ENCODE measurements around the gene UNC119B.

UNC119B gene

GRCh38 chr12:120674097-120674636 is 36.1 kb upstream of the UNC119B start:
- peaks cover 18% of the 10 kb centered on the region for H3K4me1 ChIP-seq (ENCODE audit: control insufficient read depth, insufficient read depth, low read length, unreplicated experiment)
- H3K27ac ChIP-seq (ENCODE audit: low read depth, low read length), result no peak overlapping the region
- H3K36me3 ChIP-seq (ENCODE audit: insufficient read depth, low read length), result no peaks in the 10 kb centered on the region
- no peak overlapping the region for H3K4me3 ChIP-seq (ENCODE audit: low read depth, low read length)
- H2AFZ ChIP-seq (ENCODE audit: low read length, unreplicated experiment), result no peak overlapping the region
- H3K27me3 ChIP-seq (ENCODE audit: insufficient read depth, low read length), result no peaks in the 10 kb centered on the region
- no peaks in the 10 kb centered on the region for H3K79me2 ChIP-seq (ENCODE audit: control insufficient read depth, insufficient read depth, low read length, unreplicated experiment)

- H3K36me3 ChIP-seq (ENCODE audit: insufficient read depth, low read length), result no peaks in the 10 kb centered on the region
- peaks cover 13% of the 10 kb centered on the region for H3K4me1 ChIP-seq (ENCODE audit: control insufficient read depth, insufficient read depth, low read length, unreplicated experiment)
- no peaks in the 10 kb centered on the region for H3K79me2 ChIP-seq (ENCODE audit: control insufficient read depth, insufficient read depth, low read length, unreplicated experiment)
- no peak overlapping the region for H2AFZ ChIP-seq (ENCODE audit: low read length, unreplicated experiment)
- H3K4me3 ChIP-seq (ENCODE audit: low read depth, low read length), result no peak overlapping the region
- no peaks in the 10 kb centered on the region for H3K27me3 ChIP-seq (ENCODE audit: insufficient read depth, low read length)
- H3K27ac ChIP-seq (ENCODE audit: low read depth, low read length), result peak overlapping the region; percentile 7; the same call in 1 of the 2 replicates
These were observed 32.3 kb upstream of the UNC119B start for GRCh38 chr12:120677765-120678473.

GRCh38 chr12:120678572-120678971 is 31.7 kb upstream of the UNC119B start:
- Histone ChIP-seq H2AFZ (ENCODE audit: low read length, unreplicated experiment) (no peak overlapping the region), H3K4me3 (ENCODE audit: low read depth, low read length) (no peak overlapping the region), H3K79me2 (ENCODE audit: control insufficient read depth, insufficient read depth, low read length, unreplicated experiment) (no peaks in the 10 kb centered on the region), H3K4me1 (ENCODE audit: control insufficient read depth, insufficient read depth, low read length, unreplicated experiment) (peaks cover 13% of the 10 kb centered on the region), H3K36me3 (ENCODE audit: insufficient read depth, low read length) (no peaks in the 10 kb centered on the region), H3K27ac (ENCODE audit: low read depth, low read length) (peak overlapping the region; percentile 7; the same call in 1 of the 2 replicates), H3K27me3 (ENCODE audit: insufficient read depth, low read length) (no peaks in the 10 kb centered on the region)

GRCh38 chr12:120680165-120680738 is 30.0 kb upstream of the UNC119B start:
- no peaks in the 10 kb centered on the region for H3K27me3 ChIP-seq (ENCODE audit: insufficient read depth, low read length)
- H3K36me3 ChIP-seq (ENCODE audit: insufficient read depth, low read length), result no peaks in the 10 kb centered on the region
- no peak overlapping the region for H3K4me3 ChIP-seq (ENCODE audit: low read depth, low read length)
- H3K27ac ChIP-seq (ENCODE audit: low read depth, low read length), result no peak overlapping the region
- no peak overlapping the region for H2AFZ ChIP-seq (ENCODE audit: low read length, unreplicated experiment)
- H3K4me1 ChIP-seq (ENCODE audit: control insufficient read depth, insufficient read depth, low read length, unreplicated experiment), result peaks cover 22% of the 10 kb centered on the region
- H3K79me2 ChIP-seq (ENCODE audit: control insufficient read depth, insufficient read depth, low read length, unreplicated experiment), result no peaks in the 10 kb centered on the region

GRCh38 chr12:120684523-120684932 is 25.7 kb upstream of the UNC119B start:
- H3K36me3 ChIP-seq (ENCODE audit: insufficient read depth, low read length), result no peaks in the 10 kb centered on the region
- H3K27ac ChIP-seq (ENCODE audit: low read depth, low read length), result peak overlapping the region; percentile 84
- peaks cover 25% of the 10 kb centered on the region for H3K79me2 ChIP-seq (ENCODE audit: control insufficient read depth, insufficient read depth, low read length, unreplicated experiment)
- H3K4me3 ChIP-seq (ENCODE audit: low read depth, low read length), result no peak overlapping the region
- H2AFZ ChIP-seq (ENCODE audit: low read length, unreplicated experiment), result peak overlapping the region; percentile 21
- H3K4me1 ChIP-seq (ENCODE audit: control insufficient read depth, insufficient read depth, low read length, unreplicated experiment), result peaks cover 25% of the 10 kb centered on the region
- H3K27me3 ChIP-seq (ENCODE audit: insufficient read depth, low read length), result no peaks in the 10 kb centered on the region

- Histone ChIP-seq H2AFZ (ENCODE audit: low read length, unreplicated experiment) (no peak overlapping the region), H3K36me3 (ENCODE audit: insufficient read depth, low read length) (no peaks in the 10 kb centered on the region), H3K27me3 (ENCODE audit: insufficient read depth, low read length) (no peaks in the 10 kb centered on the region), H3K79me2 (ENCODE audit: control insufficient read depth, insufficient read depth, low read length, unreplicated experiment) (peaks cover 34% of the 10 kb centered on the region), H3K27ac (ENCODE audit: low read depth, low read length) (peak overlapping the region; percentile 94; the same call in 1 of the 2 replicates), H3K4me3 (ENCODE audit: low read depth, low read length) (peak overlapping the region; percentile 81; the same call in 1 of the 2 replicates), H3K4me1 (ENCODE audit: control insufficient read depth, insufficient read depth, low read length, unreplicated experiment) (peaks cover 27% of the 10 kb centered on the region)
These were observed 24.7 kb upstream of the UNC119B start for GRCh38 chr12:120685522-120685921.

GRCh38 chr12:120686151-120686689 is 24.0 kb upstream of the UNC119B start:
- Histone ChIP-seq H3K27me3 (ENCODE audit: insufficient read depth, low read length) (no peaks in the 10 kb centered on the region), H3K4me3 (ENCODE audit: low read depth, low read length) (peak overlapping the region; percentile 81), H3K36me3 (ENCODE audit: insufficient read depth, low read length) (no peaks in the 10 kb centered on the region), H3K27ac (ENCODE audit: low read depth, low read length) (peak overlapping the region; percentile 94), H3K4me1 (ENCODE audit: control insufficient read depth, insufficient read depth, low read length, unreplicated experiment) (peaks cover 27% of the 10 kb centered on the region), H3K79me2 (ENCODE audit: control insufficient read depth, insufficient read depth, low read length, unreplicated experiment) (peaks cover 41% of the 10 kb centered on the region), H2AFZ (ENCODE audit: low read length, unreplicated experiment) (peak overlapping the region; percentile 76)

GRCh38 chr12:120686690-120687577 is 23.3 kb upstream of the UNC119B start, which contains the start of gene MLEC:
Gene MLEC, plus strand, starts transcription at chr12:120687149. Its CDS starts 148 bp downstream, at chr12:120687297.
- Histone ChIP-seq H3K79me2 (ENCODE audit: control insufficient read depth, insufficient read depth, low read length, unreplicated experiment) (peaks cover 46% of the 10 kb centered on the region), H3K27me3 (ENCODE audit: insufficient read depth, low read length) (no peaks in the 10 kb centered on the region), H3K4me1 (ENCODE audit: control insufficient read depth, insufficient read depth, low read length, unreplicated experiment) (peaks cover 27% of the 10 kb centered on the region), H3K27ac (ENCODE audit: low read depth, low read length) (peak within 1 kb of the TSS; percentile 94), H3K4me3 (ENCODE audit: low read depth, low read length) (peak within 1 kb of the TSS; percentile 81), H3K36me3 (ENCODE audit: insufficient read depth, low read length) (no peaks in the 10 kb centered on the region), H2AFZ (ENCODE audit: low read length, unreplicated experiment) (peak within 1 kb of the TSS; percentile 76)

- no peaks in the 10 kb centered on the region for H3K36me3 ChIP-seq (ENCODE audit: insufficient read depth, low read length)
- H3K27me3 ChIP-seq (ENCODE audit: insufficient read depth, low read length), result no peaks in the 10 kb centered on the region
- H3K79me2 ChIP-seq (ENCODE audit: control insufficient read depth, insufficient read depth, low read length, unreplicated experiment), result peaks cover 54% of the 10 kb centered on the region
- H3K4me3 ChIP-seq (ENCODE audit: low read depth, low read length), result peak overlapping the region; percentile 81
- peaks cover 33% of the 10 kb centered on the region for H3K4me1 ChIP-seq (ENCODE audit: control insufficient read depth, insufficient read depth, low read length, unreplicated experiment)
- H3K27ac ChIP-seq (ENCODE audit: low read depth, low read length), result peak overlapping the region; percentile 94
- H2AFZ ChIP-seq (ENCODE audit: low read length, unreplicated experiment), result peak overlapping the region; percentile 75
These were observed 22.5 kb upstream of the UNC119B start for GRCh38 chr12:120687578-120688289.

Data from ACC112 (cell line).